Measurements from ENCODE around the gene S100A10.

DNA sequence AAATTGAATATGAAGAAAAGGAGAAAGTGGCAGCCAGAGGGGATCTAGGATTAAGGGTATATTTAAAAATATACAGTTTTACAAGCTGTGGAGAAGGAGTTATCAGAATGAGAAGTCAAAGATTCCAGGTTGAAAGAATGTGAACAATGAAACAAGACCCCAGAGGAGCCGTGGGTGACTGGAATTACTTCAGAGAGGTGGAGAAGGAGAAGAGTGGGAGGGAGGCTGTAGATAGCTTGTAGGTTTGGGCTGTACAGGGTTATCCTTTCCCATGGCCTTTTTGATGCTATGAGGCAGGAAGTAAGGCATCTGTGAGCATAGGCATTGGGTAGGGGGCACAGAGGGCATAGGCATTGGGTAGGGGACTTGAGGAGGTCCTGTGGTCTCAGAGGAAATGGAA, 48.4 kb upstream of the S100A10 start:
- no peak for TF ChIP-seq POLR2AphosphoS5 (IDR thresholded peaks at IDR 0.05; ENCODE audit: borderline replicate concordance, low read depth, low read length)
- TF ChIP-seq EZH2 (IDR thresholded peaks at IDR 0.05): no peak
- TF ChIP-seq FOXP2 (optimal IDR thresholded peaks at IDR 0.05; ENCODE audit: control extremely low read depth, extremely low read length, insufficient read depth): no peak

All from SK-N-MC (cell line).